ENCODE measurements around the gene ACAA1. TPM values are rescaled to one million over a fixed set of nuclear protein-coding genes. Genes with fewer than 3 reads are reported as not detected.
"Not testable (repeated sequence)": the region's sequence is repeated elsewhere in the genome, so short reads cannot be mapped to it uniquely, and the experiment has no call there.

ACAA1 gene
- polyA plus RNA-seq, 1 donor from 2014 or later: 41.8 TPM

- Mint-ChIP-seq H3K27ac (no peak overlapping the region), H3K36me3 (no peaks in the 10 kb centered on the region), H3K27me3 (no peaks in the 10 kb centered on the region), H3K4me1 (peaks cover 16 to 28% (median 26%) of the 10 kb centered on the region in 3 donors), H3K9me3 (peaks cover 3 to 7% (median 5%) of the 10 kb centered on the region in 3 donors), H3K4me3 (no peak overlapping the region)
Measured at GRCh38 chr3:38147421-38147820, 10.5 kb upstream of the ACAA1 start.

DNA sequence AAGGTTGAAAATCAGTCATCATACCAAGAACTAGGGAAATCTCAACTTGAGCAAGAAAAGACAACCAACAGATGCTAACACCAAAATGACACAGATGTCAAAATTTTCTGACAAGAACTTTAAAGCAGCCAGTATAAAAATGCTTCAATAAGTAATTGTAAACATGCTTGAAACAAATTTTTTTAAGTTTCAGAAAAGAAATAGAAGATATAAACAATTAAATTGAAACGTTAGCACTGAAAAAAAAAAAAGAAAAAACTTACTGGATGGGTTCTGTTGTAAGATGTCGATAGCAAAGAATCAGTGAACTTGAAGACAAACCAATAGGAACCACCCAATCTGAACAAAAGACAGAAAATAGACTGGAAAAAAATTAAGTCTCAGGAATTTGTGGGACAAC is 9.6 kb upstream of the ACAA1 start:
- H3K4me1 Mint-ChIP-seq: peaks cover 10 to 26% (median 24%) of the 10 kb centered on the region in 3 donors
- no peaks in the 10 kb centered on the region for H3K27me3 Mint-ChIP-seq
- peaks cover 3 to 7% (median 5%) of the 10 kb centered on the region in 3 donors for H3K9me3 Mint-ChIP-seq
- H3K4me3 Mint-ChIP-seq: no peak overlapping the region
- peaks cover 4% of the 10 kb centered on the region for H3K36me3 Mint-ChIP-seq
- peak overlapping the region in 2 of 3 donors; percentile 39 to 73 for H3K27ac Mint-ChIP-seq

DNA sequence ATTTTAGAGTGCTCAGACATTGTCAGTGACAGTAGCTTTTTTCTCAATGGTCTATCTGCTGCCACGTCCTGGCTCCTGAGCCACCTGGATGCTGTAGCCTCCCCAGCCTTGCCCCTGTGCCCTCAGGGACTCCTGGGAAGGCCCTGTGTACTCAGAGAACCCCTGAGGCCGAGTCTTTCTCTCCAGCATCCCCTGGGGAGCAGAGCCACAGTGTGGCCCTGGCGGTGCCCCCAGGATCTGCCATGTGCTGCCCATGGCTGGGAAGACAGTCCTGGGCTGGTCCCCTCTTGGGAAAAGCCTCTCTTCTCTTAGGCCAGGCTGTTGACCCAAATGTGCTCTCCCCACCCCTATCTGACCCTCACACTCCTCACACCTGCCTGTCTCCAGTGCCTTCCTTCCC is 6.6 kb upstream of the ACAA1 start:
- Mint-ChIP-seq H3K9me3 (peaks cover 3 to 5% (median 4%) of the 10 kb centered on the region in 3 donors), H3K27me3 (no peaks in the 10 kb centered on the region), H3K4me1 (peaks cover 17 to 32% (median 19%) of the 10 kb centered on the region in 3 donors), H3K4me3 (peak overlapping the region in 1 of 4 donors; percentile 41), H3K27ac (peak overlapping the region in 1 of 3 donors; percentile 6), H3K36me3 (peaks cover 4% of the 10 kb centered on the region)

- H3K27ac Mint-ChIP-seq: no peak overlapping the region
- H3K36me3 Mint-ChIP-seq: peaks cover 4% of the 10 kb centered on the region
- peaks cover 19 to 34% (median 22%) of the 10 kb centered on the region in 3 donors for H3K4me1 Mint-ChIP-seq
- H3K9me3 Mint-ChIP-seq: peaks cover 3 to 5% (median 4%) of the 10 kb centered on the region in 3 donors
- H3K27me3 Mint-ChIP-seq: no peaks in the 10 kb centered on the region
- no peak overlapping the region for H3K4me3 Mint-ChIP-seq
Measured at GRCh38 chr3:38142959-38143358, 6.0 kb upstream of the ACAA1 start.

DNA sequence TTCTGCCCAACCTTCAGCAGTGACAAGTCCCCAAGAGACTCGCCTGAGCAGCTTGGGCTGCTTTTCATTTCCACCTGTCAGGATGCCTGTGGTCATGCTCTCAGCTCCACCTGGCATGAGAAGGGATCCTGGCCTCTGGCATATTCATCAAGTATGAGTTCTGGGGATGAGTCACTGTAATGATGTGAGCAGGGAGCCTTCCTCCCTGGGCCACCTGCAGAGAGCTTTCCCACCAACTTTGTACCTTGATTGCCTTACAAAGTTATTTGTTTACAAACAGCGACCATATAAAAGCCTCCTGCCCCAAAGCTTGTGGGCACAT is 5.0 kb upstream of the ACAA1 start:
- peaks cover 4% of the 10 kb centered on the region for H3K36me3 Mint-ChIP-seq
- peaks cover 20 to 35% (median 23%) of the 10 kb centered on the region in 3 donors for H3K4me1 Mint-ChIP-seq
- H3K4me3 Mint-ChIP-seq: peak overlapping the region; percentile 25 to 90 (median 56)
- peaks cover 0 to 5% (median 2%) of the 10 kb centered on the region in 3 donors for H3K9me3 Mint-ChIP-seq
- no peaks in the 10 kb centered on the region for H3K27me3 Mint-ChIP-seq
- H3K27ac Mint-ChIP-seq: peak overlapping the region in 1 of 3 donors; percentile 71

DNA sequence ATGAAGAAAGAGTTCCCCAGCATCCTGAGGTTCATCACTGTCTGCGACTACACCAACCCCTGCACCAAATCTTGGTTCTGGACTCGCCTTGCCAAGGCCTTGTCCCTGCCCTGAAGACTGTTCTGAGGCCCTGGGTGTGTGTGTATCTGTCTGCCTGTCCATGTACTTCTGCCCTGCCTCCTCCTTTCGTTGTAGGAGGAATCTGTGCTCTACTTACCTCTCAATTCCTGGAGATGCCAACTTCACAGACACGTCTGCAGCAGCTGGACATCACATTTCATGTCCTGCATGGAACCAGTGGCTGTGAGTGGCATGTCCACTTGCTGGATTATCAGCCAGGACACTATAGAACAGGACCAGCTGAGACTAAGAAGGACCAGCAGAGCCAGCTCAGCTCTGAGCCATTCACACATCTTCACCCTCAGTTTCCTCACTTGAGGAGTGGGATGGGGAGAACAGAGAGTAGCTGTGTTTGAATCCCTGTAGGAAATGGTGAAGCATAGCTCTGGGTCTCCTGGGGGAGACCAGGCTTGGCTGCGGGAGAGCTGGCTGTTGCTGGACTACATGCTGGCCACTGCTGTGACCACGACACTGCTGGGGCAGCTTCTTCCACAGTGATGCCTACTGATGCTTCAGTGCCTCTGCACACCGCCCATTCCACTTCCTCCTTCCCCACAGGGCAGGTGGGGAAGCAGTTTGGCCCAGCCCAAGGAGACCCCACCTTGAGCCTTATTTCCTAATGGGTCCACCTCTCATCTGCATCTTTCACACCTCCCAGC is 4.4 kb upstream of the ACAA1 start:
- no peaks in the 10 kb centered on the region for H3K27me3 Mint-ChIP-seq
- H3K9me3 Mint-ChIP-seq: peaks cover 0 to 3% (median 0%) of the 10 kb centered on the region in 3 donors
- peak overlapping the region in 1 of 3 donors; percentile 80 for H3K27ac Mint-ChIP-seq
- H3K36me3 Mint-ChIP-seq: peaks cover 4% of the 10 kb centered on the region
- peak overlapping the region in 3 of 4 donors; percentile 44 to 90 (median 69) for H3K4me3 Mint-ChIP-seq
- peaks cover 20 to 35% (median 25%) of the 10 kb centered on the region in 3 donors for H3K4me1 Mint-ChIP-seq

- peak overlapping the region in 2 of 3 donors; percentile 46 to 80 for H3K27ac Mint-ChIP-seq
- H3K4me1 Mint-ChIP-seq: peaks cover 22 to 42% (median 33%) of the 10 kb centered on the region in 3 donors
- no peaks in the 10 kb centered on the region for H3K9me3 Mint-ChIP-seq
- no peaks in the 10 kb centered on the region for H3K27me3 Mint-ChIP-seq
- peak overlapping the region; percentile 38 to 96 (median 82) for H3K4me3 Mint-ChIP-seq
- H3K36me3 Mint-ChIP-seq: peaks cover 4% of the 10 kb centered on the region
Measured at GRCh38 chr3:38140326-38141172, 3.6 kb upstream of the ACAA1 start.

DNA sequence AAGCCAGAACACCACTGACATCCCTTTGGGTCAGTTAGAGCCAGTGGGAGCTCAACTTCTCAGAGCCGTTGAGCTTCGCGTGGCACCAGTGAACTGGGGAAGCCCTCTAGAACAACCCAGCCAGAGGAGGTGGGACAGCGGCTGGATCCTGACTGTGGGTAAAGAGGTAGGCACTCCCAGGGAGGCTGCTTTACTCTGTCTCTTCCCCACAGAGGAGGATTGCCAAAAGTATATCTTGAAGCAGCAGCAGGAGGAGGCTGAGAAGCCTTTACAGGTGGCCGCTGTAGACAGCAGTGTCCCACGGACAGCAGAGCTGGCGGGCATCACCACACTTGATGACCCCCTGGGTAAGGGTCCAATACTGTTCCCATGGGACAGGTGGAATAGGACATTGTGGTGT is 2.7 kb upstream of the ACAA1 start:
- Mint-ChIP-seq H3K36me3 (peaks cover 4% of the 10 kb centered on the region), H3K4me3 (peak overlapping the region; percentile 89 to 98 (median 96)), H3K9me3 (no peaks in the 10 kb centered on the region), H3K4me1 (peaks cover 28 to 49% (median 38%) of the 10 kb centered on the region in 3 donors), H3K27ac (peak overlapping the region; percentile 25 to 78 (median 31)), H3K27me3 (no peaks in the 10 kb centered on the region)

GRCh38 chr3:38139191-38139590 is 2.3 kb upstream of the ACAA1 start:
- Mint-ChIP-seq H3K27me3 (no peaks in the 10 kb centered on the region), H3K4me3 (peak overlapping the region; percentile 89 to 98 (median 96)), H3K27ac (peak overlapping the region; percentile 25 to 78 (median 31)), H3K9me3 (no peaks in the 10 kb centered on the region), H3K36me3 (peaks cover 5% of the 10 kb centered on the region), H3K4me1 (peaks cover 28 to 51% (median 38%) of the 10 kb centered on the region in 3 donors)

- Mint-ChIP-seq H3K36me3 (peaks cover 5% of the 10 kb centered on the region), H3K4me1 (peaks cover 28 to 52% (median 38%) of the 10 kb centered on the region in 3 donors), H3K9me3 (no peaks in the 10 kb centered on the region), H3K4me3 (peak within 1 kb of the TSS; percentile 89 to 98 (median 96)), H3K27me3 (no peaks in the 10 kb centered on the region), H3K27ac (peak within 1 kb of the TSS; percentile 78 to 99 (median 99))
Measured at GRCh38 chr3:38138349-38139190, 1.6 kb upstream of the ACAA1 start, which contains the start of gene MYD88. Gene MYD88 (plus strand): TSS chr3:38138661. CDS start chr3:38138701, 40 bp downstream.

DNA sequence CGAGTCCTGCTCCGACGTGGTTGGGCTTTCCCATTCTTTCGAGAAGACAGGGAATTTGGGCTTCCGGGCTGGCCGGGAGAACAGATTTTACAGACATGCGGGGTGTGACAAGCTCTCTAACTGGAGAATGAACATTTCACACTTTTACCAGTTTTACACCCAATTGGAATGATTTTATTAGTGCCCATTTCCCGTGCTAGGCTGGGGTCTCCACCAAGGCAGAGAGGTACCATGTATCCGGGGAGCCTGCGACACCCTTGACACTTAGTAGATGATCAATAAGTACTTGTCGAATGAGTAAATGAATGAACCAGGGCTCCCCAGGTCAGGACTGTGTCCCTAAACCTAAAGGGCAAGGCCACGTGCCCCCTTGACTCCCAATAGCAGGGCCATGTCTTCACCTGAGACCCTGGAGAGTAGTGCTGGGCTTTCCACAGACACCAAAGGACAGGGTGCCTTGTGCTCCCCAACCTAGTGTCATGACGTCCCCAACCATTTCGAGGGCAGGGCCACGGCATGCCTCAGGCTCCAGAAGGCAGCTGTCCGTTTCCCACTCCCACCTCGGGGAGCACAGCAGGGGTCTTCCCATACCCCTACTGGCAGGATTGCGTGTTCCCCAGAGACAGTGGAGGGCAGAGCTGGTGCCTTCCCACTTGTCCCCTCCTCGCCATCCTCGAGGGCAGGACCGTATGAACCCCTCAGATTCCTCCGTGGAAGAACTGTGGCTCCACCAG is 855 bp upstream of the ACAA1 start:
- H3K27ac Mint-ChIP-seq: peak overlapping the region; percentile 78 to 99 (median 99)
- peaks cover 5% of the 10 kb centered on the region for H3K36me3 Mint-ChIP-seq
- H3K4me3 Mint-ChIP-seq: peak overlapping the region; percentile 89 to 98 (median 96)
- H3K27me3 Mint-ChIP-seq: no peaks in the 10 kb centered on the region
- peaks cover 28 to 55% (median 38%) of the 10 kb centered on the region in 3 donors for H3K4me1 Mint-ChIP-seq
- no peaks in the 10 kb centered on the region for H3K9me3 Mint-ChIP-seq

- Mint-ChIP-seq H3K27ac (peak overlapping the region; percentile 65 to 88 (median 88)), H3K4me1 (peaks cover 32 to 50% (median 37%) of the 10 kb centered on the region in 3 donors), H3K4me3 (peak overlapping the region; percentile 89 to 98 (median 94)), H3K36me3 (peaks cover 1% of the 10 kb centered on the region), H3K27me3 (no peaks in the 10 kb centered on the region), H3K9me3 (no peaks in the 10 kb centered on the region)
Measured at GRCh38 chr3:38136393-38136776, 542 bp downstream of the ACAA1 start.

DNA sequence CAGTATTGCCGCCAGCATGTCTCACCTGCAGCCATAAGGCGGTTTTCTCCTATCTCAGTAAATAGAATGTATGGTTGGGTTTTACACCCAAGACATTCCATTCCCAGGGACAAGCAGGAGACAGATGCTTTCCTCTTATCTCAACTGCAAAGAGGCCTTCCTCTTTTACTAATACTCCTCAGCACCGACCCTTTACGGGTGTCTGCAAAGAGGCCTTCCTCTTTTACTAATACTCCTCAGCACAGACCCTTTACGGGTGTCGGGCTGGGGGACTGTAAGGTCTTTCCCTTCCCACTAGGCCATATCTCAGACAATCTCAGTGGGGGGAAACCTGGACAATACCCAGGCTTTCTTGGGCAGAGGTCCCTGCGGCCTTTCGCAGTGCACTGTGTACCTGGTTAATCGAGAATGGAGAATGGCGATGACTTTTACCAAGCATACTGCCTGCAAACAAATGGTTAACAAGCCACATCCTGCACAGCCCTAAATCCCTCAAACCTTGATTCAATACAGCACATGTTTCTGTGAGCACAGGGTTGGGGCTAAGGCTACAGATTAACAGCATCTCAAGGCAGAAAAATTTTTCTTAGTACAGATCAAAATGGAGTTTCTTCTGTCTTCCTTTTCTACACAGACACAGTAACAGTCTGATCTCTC is 1.2 kb downstream of the ACAA1 start:
- not testable (repeated sequence) for H3K27me3 Mint-ChIP-seq, H3K36me3 Mint-ChIP-seq, H3K9me3 Mint-ChIP-seq
- Mint-ChIP-seq H3K4me1 (peaks cover 29 to 45% (median 35%) of the 10 kb centered on the region in 3 donors), H3K4me3 (peak overlapping the region; percentile 89 to 98 (median 94)), H3K27ac (peak overlapping the region; percentile 65 to 88 (median 88))

All from IgD-negative memory B cell (primary cell).